Coronary artery (tissue), 2 donors: ENCODE measurements around the gene SNED1.

ENCODE experiments used
- DNase-seq: peaks from one replicate; pipeline ENCODE4 v3.0.0-alpha.2; 2017; ENCODE audit warnings: low spot score
- H3K27ac ChIP-seq, 2 donors: fragments of 200-600 bp; sonication (generic); one replicate each; pipeline ENCODE4 v1.5.1; 2016 to 2019
- H3K4me3 ChIP-seq: fragments of 200-600 bp; sonication (generic); 2 replicates; pipeline ENCODE4 v1.5.1; 2016; ENCODE audit warnings: mild to moderate bottlenecking, moderate library complexity
- TF ChIP-seq, protein P1 (sequence below): fragments of 200-600 bp; sonication (generic); IDR thresholded peaks from one replicate; pipeline ENCODE4 v1.5.1; 2019; ENCODE audit warnings: antibody characterized with exemption

The SNED1 gene

GRCh38 chr2:241063587-241063986 is 65.2 kb downstream of the SNED1 start:
- TF ChIP-seq, protein P1, sequence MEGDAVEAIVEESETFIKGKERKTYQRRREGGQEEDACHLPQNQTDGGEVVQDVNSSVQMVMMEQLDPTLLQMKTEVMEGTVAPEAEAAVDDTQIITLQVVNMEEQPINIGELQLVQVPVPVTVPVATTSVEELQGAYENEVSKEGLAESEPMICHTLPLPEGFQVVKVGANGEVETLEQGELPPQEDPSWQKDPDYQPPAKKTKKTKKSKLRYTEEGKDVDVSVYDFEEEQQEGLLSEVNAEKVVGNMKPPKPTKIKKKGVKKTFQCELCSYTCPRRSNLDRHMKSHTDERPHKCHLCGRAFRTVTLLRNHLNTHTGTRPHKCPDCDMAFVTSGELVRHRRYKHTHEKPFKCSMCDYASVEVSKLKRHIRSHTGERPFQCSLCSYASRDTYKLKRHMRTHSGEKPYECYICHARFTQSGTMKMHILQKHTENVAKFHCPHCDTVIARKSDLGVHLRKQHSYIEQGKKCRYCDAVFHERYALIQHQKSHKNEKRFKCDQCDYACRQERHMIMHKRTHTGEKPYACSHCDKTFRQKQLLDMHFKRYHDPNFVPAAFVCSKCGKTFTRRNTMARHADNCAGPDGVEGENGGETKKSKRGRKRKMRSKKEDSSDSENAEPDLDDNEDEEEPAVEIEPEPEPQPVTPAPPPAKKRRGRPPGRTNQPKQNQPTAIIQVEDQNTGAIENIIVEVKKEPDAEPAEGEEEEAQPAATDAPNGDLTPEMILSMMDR, result no peak
- no peak for DNase-seq
- no peak overlapping the region for H3K27ac ChIP-seq
- H3K4me3 ChIP-seq, result no peak overlapping the region

DNA sequence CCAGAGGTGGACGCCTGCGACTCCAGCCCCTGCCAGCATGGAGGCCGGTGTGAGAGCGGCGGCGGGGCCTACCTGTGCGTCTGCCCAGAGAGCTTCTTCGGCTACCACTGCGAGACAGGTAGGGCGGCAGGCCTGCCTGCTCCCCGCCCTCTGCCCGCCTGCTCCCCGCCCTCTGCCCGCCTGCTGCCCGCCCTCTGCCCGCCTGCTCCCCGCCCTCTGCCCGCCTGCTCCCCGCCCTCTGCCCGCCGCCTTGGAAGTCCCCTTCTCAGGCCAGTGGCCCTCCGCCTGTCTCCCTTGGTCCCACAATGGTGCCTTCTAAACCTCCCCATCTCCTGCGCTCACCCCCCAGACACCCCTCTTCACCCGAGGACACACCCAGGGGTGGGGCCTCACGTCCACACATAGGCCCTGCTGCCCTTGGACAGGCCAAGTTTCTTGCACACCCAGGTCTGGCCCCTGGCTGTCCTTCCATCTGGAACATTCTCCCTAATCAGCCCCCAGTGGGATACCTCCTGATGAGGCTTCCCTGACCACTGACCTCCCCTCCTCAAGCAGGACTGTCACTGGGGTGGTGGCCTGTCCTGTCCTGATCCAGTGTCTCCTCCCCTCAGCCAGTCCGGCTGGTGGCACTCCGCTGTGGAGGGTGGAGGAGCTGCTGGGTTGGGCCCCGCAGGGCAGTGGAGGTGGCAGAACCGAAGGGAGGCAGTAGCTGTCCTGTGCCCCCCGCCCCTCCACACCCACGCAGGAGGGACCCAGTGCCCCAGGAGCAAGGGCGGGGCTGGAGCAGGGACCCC is 65.8 kb downstream of the SNED1 start:
- no peak overlapping the region for H3K4me3 ChIP-seq
- no peak for DNase-seq
- H3K27ac ChIP-seq, result peak overlapping the region in 1 of 2 donors; percentile 15
- TF ChIP-seq, protein P1, result no peak

DNA sequence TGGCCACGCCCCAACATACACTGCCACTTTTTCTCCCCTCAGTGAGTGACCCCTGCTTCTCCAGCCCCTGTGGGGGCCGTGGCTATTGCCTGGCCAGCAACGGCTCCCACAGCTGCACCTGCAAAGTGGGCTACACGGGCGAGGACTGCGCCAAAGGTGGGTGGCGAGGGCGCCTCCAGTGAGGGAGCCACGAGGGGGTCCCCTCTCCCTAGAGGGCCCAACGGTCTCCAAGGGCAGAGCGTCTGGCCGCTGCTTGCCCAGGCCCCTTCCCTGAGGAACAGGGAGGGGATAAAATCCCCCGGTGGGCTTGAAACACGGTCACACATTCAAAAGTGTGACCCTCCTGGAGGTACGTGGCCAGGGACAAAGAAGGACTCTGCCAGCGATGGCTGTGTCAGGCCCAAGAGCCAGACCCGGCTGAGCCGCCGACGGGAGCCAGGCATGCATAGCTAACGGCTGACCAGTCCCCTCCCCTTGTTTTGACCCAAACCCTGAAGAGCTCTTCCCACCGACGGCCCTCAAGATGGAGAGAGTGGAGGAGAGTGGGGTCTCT is 66.5 kb downstream of the SNED1 start:
- H3K27ac ChIP-seq, result peak overlapping the region in 1 of 2 donors; percentile 15
- no peak for DNase-seq
- TF ChIP-seq, protein P1, result no peak
- no peak overlapping the region for H3K4me3 ChIP-seq

- TF ChIP-seq, protein P1, result no peak
- Histone ChIP-seq H3K4me3 (no peak overlapping the region), H3K27ac (no peak overlapping the region)
- no peak for DNase-seq
These were observed 67.0 kb downstream of the SNED1 start for GRCh38 chr2:241065355-241065803.

GRCh38 chr2:241066171-241066892 is 67.9 kb downstream of the SNED1 start:
- Histone ChIP-seq H3K4me3 (no peak overlapping the region), H3K27ac (no peak overlapping the region)
- no peak for DNase-seq
- TF ChIP-seq, protein P1, result no peak

- TF ChIP-seq, protein P1, result no peak
- Histone ChIP-seq H3K27ac (no peak overlapping the region), H3K4me3 (no peak overlapping the region)
- no peak for DNase-seq
These were observed 68.5 kb downstream of the SNED1 start for GRCh38 chr2:241066893-241067341.
